Skin of body (tissue), 3 donors: ENCODE results near the gene ARHGEF40. TPM values are rescaled to one million over a fixed set of nuclear protein-coding genes. Genes with fewer than 3 reads are reported as not detected.

Source experiments
- DNase-seq: peaks from one replicate; lab custom pipeline; 2025; lab: John Stamatoyannopoulos, UW
- small RNA-seq: library from RNA; depleted of rRNA; stranded (forward); fragments of <200 nt; gene quantifications from one replicate; pipeline ENCODE3, GENCODE V24; 2014; ENCODE audit warnings: low replicate concordance
- total RNA-seq: library from RNA; depleted of rRNA; stranded (reverse); fragments of >200 nt; gene quantifications from one replicate; pipeline ENCODE4 v1.2.3, GENCODE V29; 2014

Gene ARHGEF40
- total RNA-seq, 1 donor from 2014 or later = 37.2 TPM

GRCh38 chr14:21113369-21113768 is 43.3 kb downstream of the ARHGEF40 start:
- DNase-seq = no peak

DNA sequence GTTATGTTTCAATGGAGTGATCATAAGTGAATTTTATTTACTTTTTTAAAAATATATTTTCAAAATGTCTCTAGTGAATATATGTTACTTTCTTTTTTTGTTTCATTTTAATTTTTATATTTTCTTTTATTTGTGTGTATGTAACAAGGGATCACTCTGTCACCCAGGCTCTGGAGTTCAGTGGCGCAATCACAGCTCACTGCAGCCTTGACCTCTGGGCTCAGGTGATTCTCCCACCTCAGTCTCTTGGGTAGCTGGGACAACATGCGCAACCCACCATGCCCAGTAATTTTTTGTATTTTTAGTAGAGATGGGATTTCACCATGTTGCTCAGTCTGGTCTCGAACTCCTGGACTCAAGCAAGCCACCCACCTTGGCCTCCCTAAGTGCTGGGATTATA is 48.8 kb downstream of the ARHGEF40 start:
- no peak for DNase-seq

GRCh38 chr14:21120686-21121085 is 50.6 kb downstream of the ARHGEF40 start:
- no peak for DNase-seq

GRCh38 chr14:21121122-21121521 is 51.0 kb downstream of the ARHGEF40 start:
- DNase-seq = no peak

DNA sequence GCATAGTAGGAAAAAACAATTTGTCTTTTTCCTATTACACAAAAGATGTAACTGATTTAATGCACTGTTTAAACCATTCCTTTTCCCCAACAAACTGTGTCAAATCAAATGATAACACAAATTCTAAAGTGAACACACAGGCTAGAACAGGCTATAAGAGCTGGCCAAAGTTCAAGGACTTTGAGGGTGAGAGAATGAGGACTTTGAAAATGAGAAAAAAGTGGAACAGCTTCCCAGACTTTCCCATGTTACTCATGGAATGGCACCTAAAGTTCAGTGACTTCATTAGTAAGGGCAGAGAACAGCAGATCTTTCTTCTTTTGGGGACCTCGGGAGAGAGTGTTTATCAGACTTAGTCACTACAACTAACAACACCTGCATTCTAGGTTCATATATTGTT is 53.3 kb downstream of the ARHGEF40 start:
- no peak for DNase-seq

- no peak for DNase-seq
Observed at GRCh38 chr14:21133901-21134300, 63.8 kb downstream of the ARHGEF40 start.

DNA sequence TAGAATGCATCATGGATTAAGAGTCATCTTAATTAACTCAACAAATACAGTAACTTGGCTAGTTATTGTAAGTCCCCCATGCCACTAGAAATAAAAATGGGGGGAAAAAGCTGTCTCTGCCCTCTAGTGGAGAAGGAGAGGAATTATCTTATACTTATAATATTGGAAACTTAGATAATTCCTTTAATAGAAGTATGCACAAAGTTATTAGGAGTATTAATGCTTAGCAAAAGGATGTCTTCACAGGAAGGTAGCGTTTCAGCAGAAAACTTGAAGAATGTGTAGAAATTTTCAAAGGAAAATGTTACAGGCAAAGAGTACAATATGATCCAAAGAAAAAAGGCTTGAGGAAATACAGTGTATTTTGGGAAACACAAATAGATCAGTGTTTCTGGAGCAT is 65.9 kb downstream of the ARHGEF40 start:
- DNase-seq = no peak

Small RNA genes within 50 kb of the gene (small RNA-seq; reads per million reads assigned to genes)
- not detected for gene RNU6-252P

Other genes starting within 250 kb of the ARHGEF40 start
- 2.7 TPM for gene RNASE3, start 178.9 kb upstream of the ARHGEF40 start, total RNA-seq
- 6.1 TPM for gene RNASE2, start 114.8 kb upstream of the ARHGEF40 start, total RNA-seq
- gene METTL17, start 80.3 kb upstream of the ARHGEF40 start, total RNA-seq = 34.0 TPM
- 9.5 TPM for gene SLC39A2, start 71.0 kb upstream of the ARHGEF40 start, total RNA-seq
- gene NDRG2, start 45.2 kb upstream of the ARHGEF40 start, total RNA-seq = 113 TPM
- gene TPPP2, start 40.1 kb upstream of the ARHGEF40 start, total RNA-seq = not detected
- not detected for gene RNASE13, start 35.5 kb upstream of the ARHGEF40 start, total RNA-seq
- 0.79 TPM for gene RNASE7, start 27.9 kb upstream of the ARHGEF40 start, total RNA-seq
- not detected for gene RNASE8, start 12.5 kb upstream of the ARHGEF40 start, total RNA-seq
- gene ZNF219, start 28.4 kb downstream of the ARHGEF40 start, total RNA-seq = 5.4 TPM
- gene TMEM253, start 30.8 kb downstream of the ARHGEF40 start, total RNA-seq = 0.39 TPM
- gene OR5AU1, start 85.8 kb downstream of the ARHGEF40 start, total RNA-seq = not detected
- gene HNRNPC, start 199.1 kb downstream of the ARHGEF40 start, total RNA-seq = 415 TPM
- gene RPGRIP1, start 209.8 kb downstream of the ARHGEF40 start, total RNA-seq = 0.10 TPM